SHP77 (cell line): Measurements from ENCODE around the gene KRTAP10-2.
"Not testable (repeated sequence)": the region's sequence is repeated elsewhere in the genome, so short reads cannot be mapped to it uniquely, and the experiment has no call there.

Source experiments
- DNase-seq, 2 experiments: peaks; one replicate each; lab custom pipeline; 2025; lab: John Stamatoyannopoulos, UW

Gene KRTAP10-2

GRCh38 chr21:44551340-44551961 lies at the start of gene KRTAP10-2:
Gene KRTAP10-2, minus strand, starts transcription at chr21:44551505. Its CDS starts 47 bp downstream, at chr21:44551458.
- DNase-seq: no peak

GRCh38 chr21:44601091-44601490 lies 49.8 kb upstream of the KRTAP10-2 start:
- DNase-seq: peak; percentile 29 to 47

- DNase-seq: not testable (repeated sequence)
Measured at GRCh38 chr21:44600118-44600978, 49.0 kb upstream of the KRTAP10-2 start, which contains the start of gene KRTAP10-7. Gene KRTAP10-7, plus strand, starts transcription at chr21:44600597. Its CDS starts 25 bp downstream, at chr21:44600622.

- DNase-seq: no peak
Measured at GRCh38 chr21:44599264-44600029, 48.1 kb upstream of the KRTAP10-2 start.

GRCh38 chr21:44598061-44598460 lies 46.8 kb upstream of the KRTAP10-2 start:
- DNase-seq: no peak

GRCh38 chr21:44596068-44596725 lies 44.9 kb upstream of the KRTAP10-2 start:
- DNase-seq: no peak

GRCh38 chr21:44595524-44595923 lies 44.2 kb upstream of the KRTAP10-2 start:
- DNase-seq: no peak

GRCh38 chr21:44594406-44594916 lies 43.2 kb upstream of the KRTAP10-2 start:
- no peak for DNase-seq

GRCh38 chr21:44593598-44594405 lies 42.5 kb upstream of the KRTAP10-2 start:
- no peak for DNase-seq

- DNase-seq: no peak
Measured at GRCh38 chr21:44592446-44593311, 41.4 kb upstream of the KRTAP10-2 start, which contains the start of gene KRTAP10-6. Gene KRTAP10-6, minus strand, starts transcription at chr21:44592505. Its CDS starts 21 bp downstream, at chr21:44592484.

- DNase-seq: not testable (repeated sequence)
Measured at GRCh38 chr21:44591801-44592130, 40.5 kb upstream of the KRTAP10-2 start.

GRCh38 chr21:44590897-44591800 lies 39.8 kb upstream of the KRTAP10-2 start:
- DNase-seq: peak in 1 of 2 experiments; percentile 42

GRCh38 chr21:44590311-44590721 lies 39.0 kb upstream of the KRTAP10-2 start:
- no peak for DNase-seq

GRCh38 chr21:44589586-44590305 lies 38.4 kb upstream of the KRTAP10-2 start:
- no peak for DNase-seq

GRCh38 chr21:44589094-44589493 lies 37.8 kb upstream of the KRTAP10-2 start:
- no peak for DNase-seq

GRCh38 chr21:44585892-44586291 lies 34.6 kb upstream of the KRTAP10-2 start:
- DNase-seq: no peak

- peak; percentile 24 to 31 for DNase-seq
Measured at GRCh38 chr21:44583800-44584147, 32.5 kb upstream of the KRTAP10-2 start.
